Nephron (organoid): ENCODE data around the gene NPBWR2.

Source experiments
- H3K27ac Mint-ChIP-seq, 3 experiments: 2 replicates each; pipeline ENCODE4 v1.8.0; 2020; ENCODE audit warnings: mixed read lengths in 3 of 3, mild to moderate bottlenecking in 2 of 3, moderate library complexity in 1 of 3
- H3K27me3 Mint-ChIP-seq: 2 replicates; pipeline ENCODE4 v1.8.0; 2021; ENCODE audit warnings: low read depth, mild to moderate bottlenecking, moderate library complexity, mixed read lengths
- H3K36me3 Mint-ChIP-seq: 2 replicates; pipeline ENCODE4 v1.8.0; 2020; ENCODE audit warnings: low read depth, mixed read lengths
- H3K4me1 Mint-ChIP-seq: 2 replicates; pipeline ENCODE4 v1.8.0; 2020; ENCODE audit warnings: mixed read lengths
- H3K4me3 Mint-ChIP-seq, 3 experiments: 2 replicates each; pipeline ENCODE4 v1.8.0; 2020; ENCODE audit warnings: mild to moderate bottlenecking in 3 of 3, mixed read lengths in 3 of 3, moderate library complexity in 2 of 3
- H3K9me3 Mint-ChIP-seq: 2 replicates; pipeline ENCODE4 v1.8.0; 2020; ENCODE audit warnings: mixed read lengths
- TF ChIP-seq, protein P1 (sequence below), 3 experiments: fragments of 200-600 bp; sonication (generic); IDR thresholded peaks; one replicate each; pipeline ENCODE4 v1.5.0; 2021; ENCODE audit warnings: antibody characterized with exemption in 3 of 3; ENCODE audit not compliant: unreplicated experiment in 3 of 3

Gene NPBWR2

DNA sequence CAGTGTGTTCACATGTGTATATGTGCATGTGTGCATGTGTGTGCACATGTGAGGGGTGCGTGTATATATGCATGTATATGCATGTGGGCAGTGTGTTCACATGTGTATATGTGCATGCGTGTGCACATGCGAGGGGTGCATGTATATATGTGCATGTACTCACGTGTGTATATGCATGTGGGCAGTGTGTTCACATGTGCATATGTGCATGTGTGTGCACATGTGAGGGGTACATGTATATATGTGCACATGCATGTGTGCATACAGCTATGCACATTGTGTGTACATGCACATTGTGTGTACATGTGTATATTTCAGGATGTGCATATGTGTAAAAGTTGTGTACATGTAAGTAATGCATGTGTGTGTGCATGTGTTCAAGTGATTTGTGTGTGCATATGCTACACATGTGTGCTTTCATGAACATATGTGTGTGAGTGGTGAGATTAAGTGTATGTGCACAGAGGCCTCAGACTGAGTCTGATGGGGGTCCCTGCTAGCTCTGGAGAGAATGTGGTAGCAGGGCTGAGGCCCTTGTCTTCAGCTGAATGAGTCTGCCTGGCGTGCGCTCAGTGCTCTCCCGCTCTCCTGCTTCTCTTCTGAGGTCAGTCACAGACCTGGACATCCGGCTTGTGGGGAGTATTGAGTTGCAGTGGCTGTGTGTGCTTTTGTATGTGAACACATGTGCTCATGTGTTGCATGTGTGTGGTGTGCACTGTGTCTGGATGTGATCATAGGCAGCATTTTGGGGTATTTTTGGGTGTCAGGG lies 37.0 kb upstream of the NPBWR2 start:
- Mint-ChIP-seq H3K4me1 (no peaks in the 10 kb centered on the region), H3K27ac (no peak overlapping the region), H3K27me3 (peaks cover 24% of the 10 kb centered on the region), H3K4me3 (no peak overlapping the region), H3K36me3 (no peaks in the 10 kb centered on the region), H3K9me3 (peaks cover 5% of the 10 kb centered on the region)
- TF ChIP-seq, protein P1, sequence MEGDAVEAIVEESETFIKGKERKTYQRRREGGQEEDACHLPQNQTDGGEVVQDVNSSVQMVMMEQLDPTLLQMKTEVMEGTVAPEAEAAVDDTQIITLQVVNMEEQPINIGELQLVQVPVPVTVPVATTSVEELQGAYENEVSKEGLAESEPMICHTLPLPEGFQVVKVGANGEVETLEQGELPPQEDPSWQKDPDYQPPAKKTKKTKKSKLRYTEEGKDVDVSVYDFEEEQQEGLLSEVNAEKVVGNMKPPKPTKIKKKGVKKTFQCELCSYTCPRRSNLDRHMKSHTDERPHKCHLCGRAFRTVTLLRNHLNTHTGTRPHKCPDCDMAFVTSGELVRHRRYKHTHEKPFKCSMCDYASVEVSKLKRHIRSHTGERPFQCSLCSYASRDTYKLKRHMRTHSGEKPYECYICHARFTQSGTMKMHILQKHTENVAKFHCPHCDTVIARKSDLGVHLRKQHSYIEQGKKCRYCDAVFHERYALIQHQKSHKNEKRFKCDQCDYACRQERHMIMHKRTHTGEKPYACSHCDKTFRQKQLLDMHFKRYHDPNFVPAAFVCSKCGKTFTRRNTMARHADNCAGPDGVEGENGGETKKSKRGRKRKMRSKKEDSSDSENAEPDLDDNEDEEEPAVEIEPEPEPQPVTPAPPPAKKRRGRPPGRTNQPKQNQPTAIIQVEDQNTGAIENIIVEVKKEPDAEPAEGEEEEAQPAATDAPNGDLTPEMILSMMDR (IDR thresholded peaks at IDR 0.05; ENCODE audit: unreplicated experiment in 3 of 3), result no peak

DNA sequence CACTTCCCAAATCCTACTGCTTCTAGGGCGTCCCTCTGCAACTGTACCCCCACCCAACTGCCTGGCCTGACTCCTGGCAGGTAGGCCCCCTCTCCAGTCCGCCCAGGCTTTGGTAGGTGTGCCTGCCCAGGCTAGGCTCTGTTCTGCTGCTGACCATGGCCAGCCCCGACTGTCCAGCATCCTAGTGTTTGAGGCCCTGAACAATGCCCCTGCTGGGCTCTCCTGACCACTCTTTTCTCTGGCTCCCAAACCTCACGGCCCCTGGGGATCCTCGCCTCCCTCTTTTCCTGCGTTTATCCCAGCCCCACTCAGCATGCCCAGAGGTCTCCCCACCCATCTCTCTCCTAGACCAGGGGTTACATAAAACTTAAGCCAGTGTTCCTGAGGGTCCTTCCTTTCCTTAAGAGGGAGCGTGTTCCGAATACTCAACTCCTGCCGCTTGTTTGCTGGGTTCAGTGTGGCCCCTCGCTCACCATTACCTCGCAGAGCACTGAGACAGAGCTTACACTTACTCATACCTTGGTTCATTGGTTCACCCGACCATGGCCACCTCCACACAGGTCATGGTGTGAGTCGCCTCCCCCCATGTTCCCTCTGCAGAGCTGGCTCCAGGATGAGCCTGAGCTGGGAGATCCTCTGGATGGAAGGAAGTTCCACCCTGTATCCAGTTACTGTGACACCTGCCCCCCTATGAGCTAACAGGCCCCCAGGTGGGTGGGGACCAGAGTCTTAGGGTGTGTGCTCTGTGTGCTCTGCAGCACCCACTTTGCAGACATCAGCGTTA lies 35.8 kb upstream of the NPBWR2 start:
- H3K27ac Mint-ChIP-seq, result no peak overlapping the region
- no peaks in the 10 kb centered on the region for H3K36me3 Mint-ChIP-seq
- no peaks in the 10 kb centered on the region for H3K4me1 Mint-ChIP-seq
- H3K27me3 Mint-ChIP-seq, result peaks cover 22% of the 10 kb centered on the region
- H3K4me3 Mint-ChIP-seq, result no peak overlapping the region
- TF ChIP-seq, protein P1 (IDR thresholded peaks at IDR 0.05; ENCODE audit: unreplicated experiment in 3 of 3), result no peak
- H3K9me3 Mint-ChIP-seq, result peaks cover 5% of the 10 kb centered on the region

DNA sequence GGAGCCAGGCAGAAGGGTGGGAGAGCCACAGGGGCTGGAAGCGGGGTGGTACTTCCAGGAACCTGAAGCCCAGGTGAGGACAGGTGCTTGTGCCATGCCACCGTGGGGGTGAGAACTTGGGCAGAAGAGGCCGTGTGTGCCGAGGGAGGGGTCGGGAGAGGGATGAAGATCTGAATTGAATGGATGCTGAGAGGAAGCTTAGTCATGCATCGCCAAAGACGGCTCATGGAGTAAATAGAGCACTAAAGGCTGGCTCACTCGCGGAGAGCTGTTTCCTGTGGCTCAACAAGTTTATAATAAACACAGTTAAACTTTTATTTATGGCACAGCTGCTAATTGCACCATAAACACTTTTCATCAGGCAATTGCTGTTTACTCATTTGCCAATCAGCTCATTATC lies 35.2 kb upstream of the NPBWR2 start:
- Mint-ChIP-seq H3K27me3 (peaks cover 18% of the 10 kb centered on the region), H3K9me3 (peaks cover 5% of the 10 kb centered on the region), H3K4me1 (no peaks in the 10 kb centered on the region), H3K4me3 (no peak overlapping the region), H3K36me3 (no peaks in the 10 kb centered on the region), H3K27ac (no peak overlapping the region)
- TF ChIP-seq, protein P1 (IDR thresholded peaks at IDR 0.05; ENCODE audit: unreplicated experiment in 3 of 3), result no peak

DNA sequence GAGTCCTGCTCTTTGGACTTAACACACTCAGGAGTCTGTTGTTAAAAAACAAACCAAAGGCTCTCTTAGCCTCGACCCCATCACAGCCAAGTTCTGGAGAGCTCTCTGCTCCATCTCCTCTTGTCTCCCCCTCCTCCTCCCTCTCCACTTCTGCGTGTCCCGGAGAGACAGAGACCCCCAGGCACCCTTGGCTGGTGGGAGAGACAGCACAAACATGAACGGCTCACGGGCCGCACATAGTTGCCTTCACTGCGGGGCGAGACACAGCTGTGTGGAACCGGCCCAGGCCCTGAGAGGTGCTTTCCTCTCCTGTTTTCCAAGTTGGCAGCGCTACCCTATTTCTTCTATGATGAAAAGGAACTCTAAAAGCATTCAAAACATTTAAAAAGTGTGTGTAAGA lies 33.6 kb upstream of the NPBWR2 start:
- peaks cover 5% of the 10 kb centered on the region for H3K9me3 Mint-ChIP-seq
- TF ChIP-seq, protein P1 (IDR thresholded peaks at IDR 0.05; ENCODE audit: unreplicated experiment in 3 of 3), result no peak
- H3K27ac Mint-ChIP-seq, result peak overlapping the region in 1 of 3 experiments; percentile 79
- H3K4me1 Mint-ChIP-seq, result no peaks in the 10 kb centered on the region
- no peaks in the 10 kb centered on the region for H3K36me3 Mint-ChIP-seq
- H3K4me3 Mint-ChIP-seq, result no peak overlapping the region
- H3K27me3 Mint-ChIP-seq, result peaks cover 17% of the 10 kb centered on the region

DNA sequence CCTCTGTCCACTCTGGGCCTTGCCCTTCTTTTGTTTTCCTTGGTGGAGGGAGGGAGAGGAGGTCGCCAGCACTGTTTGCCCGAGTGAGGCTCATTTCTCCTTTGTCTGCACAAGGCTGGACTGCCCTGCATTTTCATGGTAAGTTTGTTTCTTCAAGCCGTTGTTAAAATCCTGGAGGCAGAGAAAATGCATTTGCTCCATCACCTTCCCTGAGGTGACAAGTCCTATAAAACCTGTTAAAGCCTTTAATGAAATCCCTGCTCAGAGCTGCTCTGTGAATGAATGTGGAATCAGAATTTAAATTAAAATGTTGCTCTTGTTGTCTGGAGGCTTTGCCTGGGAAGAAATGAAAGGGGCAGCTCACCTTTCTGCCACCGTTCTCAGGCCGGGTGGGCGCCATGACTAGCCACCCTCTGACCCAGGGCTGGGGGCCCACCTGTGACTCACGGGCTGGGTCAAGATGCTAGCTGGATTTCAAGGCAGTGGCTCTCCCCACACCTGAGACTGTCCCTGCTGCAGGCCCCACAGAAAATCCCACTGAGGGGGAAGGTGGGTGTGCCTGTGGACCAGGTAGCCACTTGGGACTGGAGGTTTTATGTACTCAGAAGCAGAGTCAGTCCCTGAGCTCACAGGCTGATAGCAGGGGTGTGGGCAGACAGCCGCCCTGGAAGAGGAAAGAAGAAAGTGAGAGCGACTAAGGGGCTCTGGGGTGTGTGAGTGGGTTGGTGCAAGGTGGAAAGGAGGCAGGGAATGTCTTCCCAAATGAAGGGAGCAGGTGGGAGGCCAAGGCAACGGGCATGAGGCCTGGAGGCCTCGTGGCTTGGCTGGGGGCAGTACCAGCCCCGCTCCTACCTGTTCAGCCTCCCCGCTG lies 32.9 kb upstream of the NPBWR2 start:
- peak overlapping the region in 1 of 3 experiments; percentile 79 for H3K27ac Mint-ChIP-seq
- no peaks in the 10 kb centered on the region for H3K36me3 Mint-ChIP-seq
- no peak overlapping the region for H3K4me3 Mint-ChIP-seq
- TF ChIP-seq, protein P1 (IDR thresholded peaks at IDR 0.05; ENCODE audit: unreplicated experiment in 3 of 3), result no peak
- peaks cover 23% of the 10 kb centered on the region for H3K27me3 Mint-ChIP-seq
- peaks cover 5% of the 10 kb centered on the region for H3K9me3 Mint-ChIP-seq
- no peaks in the 10 kb centered on the region for H3K4me1 Mint-ChIP-seq
